ENCODE results near the gene LHPP. TPM values are rescaled to one million over a fixed set of nuclear protein-coding genes. Genes with fewer than 3 reads are reported as not detected.

LHPP gene
- total RNA-seq, 1 donor from 2014 or later, result 24.5 TPM

- Mint-ChIP-seq H3K27me3 (ENCODE audit: insufficient read depth, low read depth) (peaks cover 6% of the 10 kb centered on the region), H3K4me3 (no peak overlapping the region), H3K9me3 (peaks cover 5% of the 10 kb centered on the region), H3K36me3 (peaks cover 9% of the 10 kb centered on the region), H3K27ac (no peak overlapping the region), H3K4me1 (peaks cover 21% of the 10 kb centered on the region)
- no peak overlapping the region for H3K4me3 ChIP-seq
- peaks cover 5% of the 10 kb centered on the region for H3F3A ChIP-seq (ENCODE audit: low read depth)
- H3K36me3 ChIP-seq, result no peaks in the 10 kb centered on the region
- no peaks in the 10 kb centered on the region for H3K79me2 ChIP-seq (ENCODE audit: low read depth)
- H3K27me3 ChIP-seq, result no peaks in the 10 kb centered on the region
- TF ChIP-seq CTCF (IDR thresholded peaks at IDR 0.05) (no peak), EZH2 (IDR thresholded peaks at IDR 0.05) (no peak), EZH2phosphoT487 (IDR thresholded peaks at IDR 0.05) (no peak)
- no peaks in the 10 kb centered on the region for H3K9me3 ChIP-seq (ENCODE audit: low read depth)
- no peaks in the 10 kb centered on the region for H3K4me1 ChIP-seq
- no peak overlapping the region for H3K27ac ChIP-seq
- H4K20me1 ChIP-seq (ENCODE audit: low read depth), result no peaks in the 10 kb centered on the region
- no peak for DNase-seq (ENCODE audit: low spot score)
- no peak overlapping the region for H2AFZ ChIP-seq (replicated peaks)
- no peak overlapping the region for H3K4me2 ChIP-seq
- no peak overlapping the region for H3K9ac ChIP-seq
Observed at GRCh38 chr10:124484031-124484430, 22.4 kb downstream of the LHPP start.

GRCh38 chr10:124484661-124485060, 23.0 kb downstream of the LHPP start:
- no peak overlapping the region for H3K4me3 Mint-ChIP-seq
- no peaks in the 10 kb centered on the region for H3K79me2 ChIP-seq (ENCODE audit: low read depth)
- peaks cover 5% of the 10 kb centered on the region for H3F3A ChIP-seq (ENCODE audit: low read depth)
- H3K4me1 Mint-ChIP-seq, result peaks cover 21% of the 10 kb centered on the region
- no peak overlapping the region for H3K27ac ChIP-seq
- no peaks in the 10 kb centered on the region for H3K9me3 ChIP-seq (ENCODE audit: low read depth)
- no peaks in the 10 kb centered on the region for H3K4me1 ChIP-seq
- H3K36me3 ChIP-seq, result no peaks in the 10 kb centered on the region
- no peak overlapping the region for H3K4me2 ChIP-seq
- peaks cover 6% of the 10 kb centered on the region for H3K27me3 Mint-ChIP-seq (ENCODE audit: insufficient read depth, low read depth)
- no peak overlapping the region for H2AFZ ChIP-seq (replicated peaks)
- H3K27ac Mint-ChIP-seq, result no peak overlapping the region
- DNase-seq (ENCODE audit: low spot score), result no peak
- no peak overlapping the region for H3K9ac ChIP-seq
- H3K27me3 ChIP-seq, result no peaks in the 10 kb centered on the region
- H4K20me1 ChIP-seq (ENCODE audit: low read depth), result no peaks in the 10 kb centered on the region
- H3K36me3 Mint-ChIP-seq, result peaks cover 9% of the 10 kb centered on the region
- H3K9me3 Mint-ChIP-seq, result peaks cover 5% of the 10 kb centered on the region
- no peak overlapping the region for H3K4me3 ChIP-seq
- TF ChIP-seq EZH2 (IDR thresholded peaks at IDR 0.05) (no peak), CTCF (IDR thresholded peaks at IDR 0.05) (no peak), EZH2phosphoT487 (IDR thresholded peaks at IDR 0.05) (no peak)

DNA sequence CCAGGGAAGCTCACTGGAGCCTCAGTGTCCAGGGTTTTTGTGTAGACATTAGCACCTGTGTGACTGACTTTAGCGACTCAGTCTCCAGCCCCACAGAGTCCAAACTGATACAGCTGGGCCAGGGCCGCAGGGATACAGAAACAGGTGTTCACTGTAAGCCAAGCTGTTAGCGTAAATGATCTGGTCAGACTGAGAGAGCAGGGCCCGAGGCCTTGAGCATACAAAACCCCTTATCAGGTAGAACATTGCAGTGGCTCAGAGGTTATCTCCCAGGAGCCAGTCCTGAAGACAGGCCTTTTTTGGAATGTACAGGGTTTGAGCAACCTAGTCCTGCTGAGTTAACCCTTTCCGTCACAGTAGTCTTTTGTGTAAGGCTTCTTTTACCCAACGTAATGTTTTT, 25.0 kb downstream of the LHPP start:
- Histone ChIP-seq H3K36me3 (no peaks in the 10 kb centered on the region), H3K4me1 (no peaks in the 10 kb centered on the region), H2AFZ (replicated peaks) (no peak overlapping the region), H3K9ac (no peak overlapping the region), H3K4me2 (no peak overlapping the region), H3K9me3 (ENCODE audit: low read depth) (no peaks in the 10 kb centered on the region), H3K27me3 (no peaks in the 10 kb centered on the region), H3K27ac (no peak overlapping the region), H3F3A (ENCODE audit: low read depth) (no peaks in the 10 kb centered on the region), H4K20me1 (ENCODE audit: low read depth) (no peaks in the 10 kb centered on the region), H3K4me3 (no peak overlapping the region), H3K79me2 (ENCODE audit: low read depth) (no peaks in the 10 kb centered on the region)
- Mint-ChIP-seq H3K4me3 (no peak overlapping the region), H3K27me3 (ENCODE audit: insufficient read depth, low read depth) (peaks cover 4% of the 10 kb centered on the region), H3K36me3 (peaks cover 15% of the 10 kb centered on the region), H3K9me3 (peaks cover 5% of the 10 kb centered on the region), H3K27ac (no peak overlapping the region), H3K4me1 (peaks cover 14% of the 10 kb centered on the region)
- no peak for DNase-seq (ENCODE audit: low spot score)
- no peak for TF ChIP-seq CTCF (IDR thresholded peaks at IDR 0.05)
- TF ChIP-seq EZH2 (IDR thresholded peaks at IDR 0.05), result no peak
- no peak for TF ChIP-seq EZH2phosphoT487 (IDR thresholded peaks at IDR 0.05)

Measured in neural progenitor cell (in vitro differentiated cells).